NOMO-1 treated with DMSO at 0.1 percent for 48 hours (cell line): Measurements from ENCODE around the gene NCAM1.
A peak's percentile ranks its signal among the peaks of the same experiment; 100 is the strongest.

Experiments used
- DNase-seq: peaks from one replicate; lab custom pipeline; 2025; ENCODE audit not compliant: unreplicated experiment; lab: John Stamatoyannopoulos, UW

NCAM1 gene

GRCh38 chr11:113248702-113249490 lies 287.7 kb downstream of the NCAM1 start:
- peak; percentile 35 for DNase-seq

GRCh38 chr11:113249491-113249763 lies 288.2 kb downstream of the NCAM1 start:
- DNase-seq: peak; percentile 88

GRCh38 chr11:113249786-113250185 lies 288.6 kb downstream of the NCAM1 start:
- DNase-seq: no peak

GRCh38 chr11:113251281-113251680 lies 290.1 kb downstream of the NCAM1 start:
- no peak for DNase-seq

- DNase-seq: no peak
These were observed 292.2 kb downstream of the NCAM1 start for GRCh38 chr11:113253406-113253805.

- no peak for DNase-seq
These were observed 293.9 kb downstream of the NCAM1 start for GRCh38 chr11:113255096-113255495.

- DNase-seq: no peak
These were observed 294.5 kb downstream of the NCAM1 start for GRCh38 chr11:113255741-113256140.

- no peak for DNase-seq
These were observed 295.4 kb downstream of the NCAM1 start for GRCh38 chr11:113256431-113257202.

- DNase-seq: no peak
These were observed 298.8 kb downstream of the NCAM1 start for GRCh38 chr11:113260096-113260425.

GRCh38 chr11:113260541-113260940 lies 299.3 kb downstream of the NCAM1 start:
- no peak for DNase-seq

- no peak for DNase-seq
These were observed 300.7 kb downstream of the NCAM1 start for GRCh38 chr11:113261709-113262475.

- no peak for DNase-seq
These were observed 301.4 kb downstream of the NCAM1 start for GRCh38 chr11:113262594-113262993.

GRCh38 chr11:113263458-113264259 lies 302.4 kb downstream of the NCAM1 start:
- DNase-seq: no peak

GRCh38 chr11:113265362-113265761 lies 304.1 kb downstream of the NCAM1 start:
- no peak for DNase-seq

GRCh38 chr11:113267493-113267892 lies 306.3 kb downstream of the NCAM1 start:
- DNase-seq: no peak

GRCh38 chr11:113269096-113269495 lies 307.9 kb downstream of the NCAM1 start:
- DNase-seq: no peak

- no peak for DNase-seq
These were observed 308.4 kb downstream of the NCAM1 start for GRCh38 chr11:113269636-113270035.

GRCh38 chr11:113270080-113270479 lies 308.9 kb downstream of the NCAM1 start:
- DNase-seq: no peak

- DNase-seq: no peak
These were observed 310.5 kb downstream of the NCAM1 start for GRCh38 chr11:113271551-113272245.

- DNase-seq: no peak
These were observed 311.1 kb downstream of the NCAM1 start for GRCh38 chr11:113272281-113272680.
